Measurements from ENCODE around the gene MYRIP. TPM values are rescaled to one million over a fixed set of nuclear protein-coding genes. Genes with fewer than 3 reads are reported as not detected.

Gene MYRIP
- total RNA-seq, 2 donors from 2014 or later, result 4.8 to 9.3 TPM

DNA sequence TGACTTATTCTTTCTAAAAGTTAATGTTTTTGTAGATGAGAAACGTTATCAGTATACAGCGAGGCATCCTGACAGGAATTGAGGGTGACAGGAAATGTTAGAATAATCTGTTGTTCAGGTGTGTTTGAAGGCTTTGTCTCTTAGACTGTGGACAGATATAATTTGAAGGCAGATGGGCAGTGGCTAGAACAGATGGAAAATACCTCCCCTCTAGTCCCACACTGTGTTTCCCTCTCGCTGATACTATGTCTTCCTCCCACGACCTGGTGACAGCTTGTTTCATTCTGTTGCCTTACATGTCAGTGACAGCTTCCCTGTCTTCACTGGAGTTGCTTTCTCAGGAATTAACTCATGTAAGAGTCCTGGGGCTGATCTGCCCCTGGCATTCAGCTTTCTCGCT is 125.3 kb downstream of the MYRIP start:
- H3K9me3 ChIP-seq, result no peaks in the 10 kb centered on the region
- no peak for DNase-seq (ENCODE audit: low spot score)
- no peak overlapping the region for H3K4me3 ChIP-seq
- no peaks in the 10 kb centered on the region for H3K4me1 ChIP-seq (replicated peaks)
- H3K27me3 ChIP-seq (replicated peaks; ENCODE audit: insufficient read depth), result no peaks in the 10 kb centered on the region
- TF ChIP-seq, protein P1, sequence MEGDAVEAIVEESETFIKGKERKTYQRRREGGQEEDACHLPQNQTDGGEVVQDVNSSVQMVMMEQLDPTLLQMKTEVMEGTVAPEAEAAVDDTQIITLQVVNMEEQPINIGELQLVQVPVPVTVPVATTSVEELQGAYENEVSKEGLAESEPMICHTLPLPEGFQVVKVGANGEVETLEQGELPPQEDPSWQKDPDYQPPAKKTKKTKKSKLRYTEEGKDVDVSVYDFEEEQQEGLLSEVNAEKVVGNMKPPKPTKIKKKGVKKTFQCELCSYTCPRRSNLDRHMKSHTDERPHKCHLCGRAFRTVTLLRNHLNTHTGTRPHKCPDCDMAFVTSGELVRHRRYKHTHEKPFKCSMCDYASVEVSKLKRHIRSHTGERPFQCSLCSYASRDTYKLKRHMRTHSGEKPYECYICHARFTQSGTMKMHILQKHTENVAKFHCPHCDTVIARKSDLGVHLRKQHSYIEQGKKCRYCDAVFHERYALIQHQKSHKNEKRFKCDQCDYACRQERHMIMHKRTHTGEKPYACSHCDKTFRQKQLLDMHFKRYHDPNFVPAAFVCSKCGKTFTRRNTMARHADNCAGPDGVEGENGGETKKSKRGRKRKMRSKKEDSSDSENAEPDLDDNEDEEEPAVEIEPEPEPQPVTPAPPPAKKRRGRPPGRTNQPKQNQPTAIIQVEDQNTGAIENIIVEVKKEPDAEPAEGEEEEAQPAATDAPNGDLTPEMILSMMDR (IDR thresholded peaks at IDR 0.05), result no peak
- TF ChIP-seq POLR2AphosphoS5 (IDR thresholded peaks at IDR 0.05), result no peak
- no peak for TF ChIP-seq POLR2A (IDR thresholded peaks at IDR 0.05)
- no peak overlapping the region for H3K27ac ChIP-seq
- WGBS, result 47% methylated on average over 5 of the region's 5 CpGs
- intact Hi-C loops (cut with DNase I), result no loop called here
- H3K36me3 ChIP-seq, result no peaks in the 10 kb centered on the region

DNA sequence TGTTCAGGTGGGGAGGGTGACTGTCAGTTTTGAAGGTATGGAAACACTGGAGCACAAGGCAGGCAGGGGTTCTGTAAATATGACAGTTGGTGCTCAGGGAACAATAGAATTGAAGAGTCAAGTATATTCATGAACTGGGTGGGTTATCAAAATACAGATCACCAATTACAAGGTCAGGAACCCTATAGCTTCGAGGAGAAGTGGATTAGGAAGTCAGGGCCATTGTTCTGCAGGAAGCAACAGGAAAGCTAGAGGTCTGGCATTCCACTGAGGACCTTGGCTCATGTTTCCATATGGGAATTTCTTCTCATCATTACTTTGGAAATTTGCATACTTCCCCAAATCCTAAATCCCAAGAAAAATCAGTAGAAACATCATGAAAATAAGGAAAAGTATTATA is 125.9 kb downstream of the MYRIP start:
- Histone ChIP-seq H3K27me3 (replicated peaks; ENCODE audit: insufficient read depth) (no peaks in the 10 kb centered on the region), H3K27ac (no peak overlapping the region), H3K4me1 (replicated peaks) (no peaks in the 10 kb centered on the region), H3K36me3 (no peaks in the 10 kb centered on the region), H3K9me3 (no peaks in the 10 kb centered on the region), H3K4me3 (no peak overlapping the region)
- DNase-seq (ENCODE audit: low spot score), result no peak
- TF ChIP-seq, protein P1 (IDR thresholded peaks at IDR 0.05), result no peak
- no peak for TF ChIP-seq POLR2AphosphoS5 (IDR thresholded peaks at IDR 0.05)
- TF ChIP-seq POLR2A (IDR thresholded peaks at IDR 0.05), result no peak
- intact Hi-C loops (cut with DNase I), result no loop called here
- 44% methylated on average over 1 of the region's 1 CpG for WGBS

DNA sequence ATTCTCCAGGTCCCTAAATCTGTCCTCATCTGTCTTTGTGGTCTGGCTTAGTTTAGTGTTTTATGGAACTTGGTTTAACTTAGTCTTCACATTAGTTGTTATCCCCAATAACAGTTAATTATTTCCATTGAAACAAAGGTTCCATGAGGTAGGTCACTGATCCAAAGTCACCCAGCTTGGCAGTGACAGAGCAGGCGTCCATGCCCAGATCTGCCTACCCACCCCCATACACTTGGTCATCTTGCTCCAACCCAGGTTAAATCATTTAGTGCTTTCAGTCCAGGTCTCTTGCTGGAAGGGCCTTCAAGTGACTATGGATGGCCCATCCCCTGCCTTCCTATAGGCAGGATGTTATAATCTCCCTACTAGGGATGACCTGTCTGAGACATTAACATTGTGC is 127.4 kb downstream of the MYRIP start:
- WGBS, result 92% methylated on average over 1 of the region's 1 CpG
- Histone ChIP-seq H3K27ac (no peak overlapping the region), H3K4me3 (no peak overlapping the region), H3K9me3 (no peaks in the 10 kb centered on the region), H3K27me3 (replicated peaks; ENCODE audit: insufficient read depth) (no peaks in the 10 kb centered on the region), H3K36me3 (no peaks in the 10 kb centered on the region), H3K4me1 (replicated peaks) (no peaks in the 10 kb centered on the region)
- DNase-seq (ENCODE audit: low spot score), result no peak
- TF ChIP-seq, protein P1 (IDR thresholded peaks at IDR 0.05), result no peak
- TF ChIP-seq POLR2A (IDR thresholded peaks at IDR 0.05) (no peak), POLR2AphosphoS5 (IDR thresholded peaks at IDR 0.05) (no peak)
- intact Hi-C loops (cut with DNase I), result no loop called here

DNA sequence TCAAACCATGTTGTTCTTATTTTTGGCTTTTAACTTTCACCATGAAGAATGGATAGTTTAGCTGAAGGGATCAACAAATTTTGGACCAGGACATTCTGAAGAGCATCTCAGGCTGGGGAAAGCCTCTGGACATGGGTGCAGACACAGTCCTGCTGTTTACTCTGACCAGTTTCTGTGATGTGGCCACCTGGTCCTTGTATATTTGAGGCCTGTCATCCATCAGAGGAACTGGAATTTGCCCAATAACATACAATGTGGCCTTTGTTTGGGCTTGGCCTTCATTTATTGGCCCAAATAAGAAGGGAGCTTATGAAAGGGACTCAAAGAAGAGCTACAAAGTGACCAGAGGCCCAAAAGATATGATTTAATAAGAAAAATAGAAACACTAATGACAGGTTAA is 127.9 kb downstream of the MYRIP start:
- Histone ChIP-seq H3K27me3 (replicated peaks; ENCODE audit: insufficient read depth) (no peaks in the 10 kb centered on the region), H3K9me3 (no peaks in the 10 kb centered on the region), H3K36me3 (no peaks in the 10 kb centered on the region), H3K4me1 (replicated peaks) (no peaks in the 10 kb centered on the region), H3K4me3 (no peak overlapping the region), H3K27ac (no peak overlapping the region)
- TF ChIP-seq, protein P1 (IDR thresholded peaks at IDR 0.05), result no peak
- TF ChIP-seq POLR2A (IDR thresholded peaks at IDR 0.05), result no peak
- TF ChIP-seq POLR2AphosphoS5 (IDR thresholded peaks at IDR 0.05), result no peak
- intact Hi-C loops (cut with DNase I), result no loop called here
- DNase-seq (ENCODE audit: low spot score), result no peak

DNA sequence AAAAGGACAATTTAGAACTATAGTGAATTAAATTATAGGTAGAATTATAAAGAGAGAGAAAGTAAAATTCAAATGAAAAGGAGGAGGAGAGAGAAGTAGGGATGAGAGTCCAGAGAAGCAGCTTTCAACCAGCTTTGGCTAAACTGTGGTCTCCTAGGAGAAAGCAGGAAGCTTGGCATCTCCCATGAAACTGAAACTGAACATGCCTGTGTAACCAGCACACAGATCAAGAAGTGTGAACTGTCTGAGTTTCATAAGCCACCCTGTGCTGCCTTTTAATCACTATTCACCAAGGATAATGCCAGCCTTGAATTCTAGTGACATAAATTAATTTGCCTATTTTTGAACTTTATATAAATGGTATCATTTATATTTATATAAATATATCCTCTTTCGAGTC is 128.5 kb downstream of the MYRIP start:
- no peaks in the 10 kb centered on the region for H3K27me3 ChIP-seq (replicated peaks; ENCODE audit: insufficient read depth)
- H3K27ac ChIP-seq, result no peak overlapping the region
- WGBS, result 63% methylated on average over 1 of the region's 1 CpG
- H3K9me3 ChIP-seq, result no peaks in the 10 kb centered on the region
- no peak for DNase-seq (ENCODE audit: low spot score)
- no peaks in the 10 kb centered on the region for H3K36me3 ChIP-seq
- no peaks in the 10 kb centered on the region for H3K4me1 ChIP-seq (replicated peaks)
- no peak overlapping the region for H3K4me3 ChIP-seq
- intact Hi-C loops (cut with DNase I), result no loop called here
- TF ChIP-seq POLR2A (IDR thresholded peaks at IDR 0.05) (no peak), POLR2AphosphoS5 (IDR thresholded peaks at IDR 0.05) (no peak)
- TF ChIP-seq, protein P1 (IDR thresholded peaks at IDR 0.05), result no peak
